Endothelial cell of umbilical vein (primary cell): Measurements from ENCODE around the gene NR3C2. TPM values are rescaled to one million over a fixed set of nuclear protein-coding genes. Genes with fewer than 3 reads are reported as not detected.

ENCODE experiments used
- BruUV-seq: library from RNA; stranded (reverse); fragments of 400-500 nt; replicated peaks from 2 replicates; lab custom pipeline; 2021; lab: Mats Ljungman, UMichigan
- CTCF ChIA-PET: fragments of 300-600, 350-600 bp; sonication (Branson Sonifier 250); formaldehyde crosslinking; loops from one replicate; lab custom pipeline; 2021; ENCODE audit warnings: antibody characterized with exemption, inconsistent platforms; lab: Charles Lee
- POLR2A ChIA-PET: fragments of 300-600, 350-600 bp; sonication (Branson Sonifier 250); formaldehyde crosslinking; loops from one replicate; lab custom pipeline; 2021; ENCODE audit warnings: antibody characterized with exemption, inconsistent platforms; lab: Charles Lee
- DNase-seq: peaks from one replicate; pipeline ENCODE4 v3.0.0-alpha.2; 2011; ENCODE audit warnings: low read depth, low spot score
- FAIRE-seq: peaks from 2 replicates; lab custom pipeline; 2011; peaks lifted over from hg19 to GRCh38; lab: Jason Lieb, UNC
- H2AFZ ChIP-seq: 2 replicates; pipeline ENCODE4 v1.6.0; 2012; ENCODE audit warnings: low read depth, low read length, control low read depth, inconsistent platforms
- H3K27ac ChIP-seq: 2 replicates; pipeline ENCODE4 v1.5.1; 2011; ENCODE audit warnings: low read depth, mild to moderate bottlenecking, control low read depth, low read length, moderate library complexity; ENCODE audit not compliant: insufficient read depth
- H3K27me3 ChIP-seq, 2 experiments: 2 replicates each; pipeline versions ENCODE4 v1.6.0 to v1.6.1; 2011; ENCODE audit warnings: low read length in 2 of 2, mixed read lengths in 1 of 2; ENCODE audit not compliant: control insufficient read depth in 2 of 2, insufficient read depth in 2 of 2
- H3K36me3 ChIP-seq, 2 experiments: 2 replicates in 1 of 2; 3 replicates in 1 of 2; pipeline ENCODE4 v1.5.1; 2011; ENCODE audit warnings: low read length in 2 of 2, mild to moderate bottlenecking in 1 of 2, moderate library complexity in 1 of 2; ENCODE audit not compliant: control insufficient read depth in 2 of 2, insufficient read depth in 2 of 2; ENCODE audit errors: extremely low read depth in 1 of 2
- H3K4me1 ChIP-seq: 3 replicates; pipeline ENCODE4 v1.5.1; 2011; ENCODE audit warnings: mild to moderate bottlenecking, low read length; ENCODE audit not compliant: control insufficient read depth, insufficient read depth; ENCODE audit errors: extremely low read depth
- H3K4me2 ChIP-seq: 2 replicates; pipeline ENCODE4 v1.6.1; 2011; ENCODE audit warnings: low read length, control low read depth, mixed read lengths; ENCODE audit not compliant: insufficient read depth
- H3K4me3 ChIP-seq, 3 experiments: fragments of 200-600 bp in 1 of 3; sonication (generic), shearing (Covaris generic) in 1 of 3; replicated peaks in 1 of 3; 2 replicates each; pipeline ENCODE4 v1.5.1; 2011 to 2016; ENCODE audit warnings: control low read depth in 3 of 3, low read length in 3 of 3, mild to moderate bottlenecking in 2 of 3, inconsistent platforms in 1 of 3, low read depth in 1 of 3, moderate library complexity in 1 of 3; ENCODE audit not compliant: insufficient read depth in 1 of 3
- H3K79me2 ChIP-seq: 2 replicates; pipeline ENCODE4 v1.6.0; 2012; ENCODE audit warnings: low read length, inconsistent platforms; ENCODE audit not compliant: control insufficient read depth, insufficient read depth
- H3K9ac ChIP-seq: replicated peaks from 2 replicates; pipeline ENCODE3; 2011; ENCODE audit warnings: low read length, control low read depth; ENCODE audit not compliant: insufficient read depth; ENCODE audit errors: extremely low read depth
- H3K9me1 ChIP-seq: replicated peaks from 3 replicates; pipeline ENCODE4 v1.6.0; 2011; ENCODE audit warnings: mild to moderate bottlenecking, low read length; ENCODE audit not compliant: control insufficient read depth, insufficient read depth; ENCODE audit errors: extremely low read depth
- H3K9me3 ChIP-seq: replicated peaks from 2 replicates; pipeline ENCODE4 v1.5.1; 2012; ENCODE audit warnings: low read length, inconsistent platforms; ENCODE audit not compliant: control insufficient read depth, insufficient read depth
- H4K20me1 ChIP-seq: replicated peaks from 2 replicates; pipeline ENCODE3; 2011; ENCODE audit warnings: mild to moderate bottlenecking, low read length; ENCODE audit not compliant: control insufficient read depth, insufficient read depth; ENCODE audit errors: extremely low read depth
- EZH2 ChIP-seq: IDR thresholded peaks from 2 replicates; pipeline ENCODE4 v1.6.1; 2012; ENCODE audit warnings: borderline replicate concordance, low read depth, mild to moderate bottlenecking, moderate library complexity, low read length, inconsistent platforms; ENCODE audit not compliant: severe bottlenecking
- FOS ChIP-seq: IDR thresholded peaks from 2 replicates; pipeline ENCODE4 v1.6.1; 2011; ENCODE audit warnings: mild to moderate bottlenecking, low read length, moderate library complexity, borderline replicate concordance; ENCODE audit not compliant: insufficient read depth
- GATA2 ChIP-seq: IDR thresholded peaks from 2 replicates; pipeline ENCODE4 v1.7.0; 2011; ENCODE audit warnings: low read depth, mild to moderate bottlenecking, moderate library complexity, mixed read lengths, low read length; ENCODE audit not compliant: insufficient read length, insufficient read depth
- JUN ChIP-seq: IDR thresholded peaks from 2 replicates; pipeline ENCODE4 v1.6.1; 2011; ENCODE audit warnings: borderline replicate concordance, low read depth; ENCODE audit not compliant: insufficient read length, insufficient read depth
- MAX ChIP-seq: IDR thresholded peaks from 2 replicates; pipeline ENCODE4 v1.6.1; 2011; ENCODE audit not compliant: insufficient read depth, insufficient read length
- MYC ChIP-seq: IDR thresholded peaks from one replicate; pipeline ENCODE4 v1.6.1; 2011; ENCODE audit warnings: mild to moderate bottlenecking, low read depth, low read length
- POLR2A ChIP-seq: IDR thresholded peaks from 2 replicates; pipeline ENCODE4 v1.6.1; 2012; ENCODE audit warnings: low read depth, mild to moderate bottlenecking, control low read depth, low read length
- POLR2AphosphoS5 ChIP-seq: IDR thresholded peaks from 2 replicates; pipeline ENCODE4 v1.6.1; 2012; ENCODE audit warnings: low read depth, mild to moderate bottlenecking, control low read depth, low read length, moderate library complexity; ENCODE audit not compliant: insufficient read depth
- dilution Hi-C: fragments of 300-500 bp; cut with MboI; formaldehyde crosslinking; loops from one replicate; pipeline ENCODE4 v1.15.0; 2019; ENCODE audit warnings: low sequenced_read_pairs; ENCODE audit not compliant: extremely low pct_ligation_motif_present
- intact Hi-C: fragments of 100-400 bp; cut with micrococcal nuclease; formaldehyde crosslinking; loops from one replicate; pipeline ENCODE4 v1.10.0; 2022
- polyA plus RNA-seq, 4 experiments: library from polyadenylated mRNA; depleted of rRNA in 3 of 4; stranded (reverse) in 3 of 4; unstranded in 1 of 4; fragments of >200 nt; gene quantifications; 2 replicates each; pipeline versions ENCODE4 v1.2.1 to v1.2.3, GENCODE V29; 2011 to 2012; ENCODE audit warnings: missing spikeins in 1 of 4
- total RNA-seq: library from RNA; stranded (reverse); gene quantifications from 2 replicates; pipeline ENCODE4 v1.2.3, GENCODE V29; 2021
- TF ChIP-seq, protein P1 (sequence below), 2 donors: IDR thresholded peaks; 1 replicate in 1 of 2; 2 replicates in 1 of 2; pipeline ENCODE4 v1.5.1; 2011; ENCODE audit warnings: low read length in 2 of 2, mild to moderate bottlenecking in 2 of 2, moderate library complexity in 2 of 2, control low read depth in 1 of 2, inconsistent platforms in 1 of 2, low read depth in 1 of 2; ENCODE audit not compliant: insufficient read depth in 1 of 2; ENCODE audit errors: extremely low read depth in 1 of 2

NR3C2 gene
- total and polyA plus RNA-seq, 2 donors (not counting 3 experiments of a cell fraction or from before 2014, with no cell fraction given) = 4.8 to 16.4 TPM

GRCh38 chr4:148265627-148266026 lies 176.6 kb downstream of the NR3C2 start:
- H3K4me3 ChIP-seq = no peak overlapping the region
- dilution Hi-C loops (no loop called here), intact Hi-C loops (no loop called here)
- no peak for TF ChIP-seq POLR2A
- TF ChIP-seq JUN = no peak
- no peak for TF ChIP-seq GATA2
- TF ChIP-seq MYC = no peak
- no peak for TF ChIP-seq EZH2
- TF ChIP-seq, protein P1, sequence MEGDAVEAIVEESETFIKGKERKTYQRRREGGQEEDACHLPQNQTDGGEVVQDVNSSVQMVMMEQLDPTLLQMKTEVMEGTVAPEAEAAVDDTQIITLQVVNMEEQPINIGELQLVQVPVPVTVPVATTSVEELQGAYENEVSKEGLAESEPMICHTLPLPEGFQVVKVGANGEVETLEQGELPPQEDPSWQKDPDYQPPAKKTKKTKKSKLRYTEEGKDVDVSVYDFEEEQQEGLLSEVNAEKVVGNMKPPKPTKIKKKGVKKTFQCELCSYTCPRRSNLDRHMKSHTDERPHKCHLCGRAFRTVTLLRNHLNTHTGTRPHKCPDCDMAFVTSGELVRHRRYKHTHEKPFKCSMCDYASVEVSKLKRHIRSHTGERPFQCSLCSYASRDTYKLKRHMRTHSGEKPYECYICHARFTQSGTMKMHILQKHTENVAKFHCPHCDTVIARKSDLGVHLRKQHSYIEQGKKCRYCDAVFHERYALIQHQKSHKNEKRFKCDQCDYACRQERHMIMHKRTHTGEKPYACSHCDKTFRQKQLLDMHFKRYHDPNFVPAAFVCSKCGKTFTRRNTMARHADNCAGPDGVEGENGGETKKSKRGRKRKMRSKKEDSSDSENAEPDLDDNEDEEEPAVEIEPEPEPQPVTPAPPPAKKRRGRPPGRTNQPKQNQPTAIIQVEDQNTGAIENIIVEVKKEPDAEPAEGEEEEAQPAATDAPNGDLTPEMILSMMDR (IDR thresholded peaks at IDR 0.05; ENCODE audit: extremely low read depth in 1 of 2, insufficient read depth in 1 of 2, low read depth in 1 of 2, low read length in 2 of 2) = no peak
- no peak for TF ChIP-seq POLR2AphosphoS5
- no peak for TF ChIP-seq MAX
- no peak for TF ChIP-seq FOS
- FAIRE-seq (no peak), DNase-seq (no peak)
- H3K9me3 ChIP-seq = no peaks in the 10 kb centered on the region
- no peak overlapping the region for H3K27ac ChIP-seq
- no peaks in the 10 kb centered on the region for H4K20me1 ChIP-seq
- H3K4me2 ChIP-seq = no peak overlapping the region
- H3K9me1 ChIP-seq = no peaks in the 10 kb centered on the region
- no peaks in the 10 kb centered on the region for H3K36me3 ChIP-seq
- CTCF ChIA-PET = interaction anchor here (0.7 to 1.8 kb wide), 4 partner anchors 8 to 176 kb away, joined by 3 read pairs; no protein-coding TSS in a partner anchor
- H2AFZ ChIP-seq = no peak overlapping the region
- no TSS peak for BruUV-seq
- POLR2A ChIA-PET = no interaction called here
- no peak overlapping the region for H3K9ac ChIP-seq
- H3K79me2 ChIP-seq = no peaks in the 10 kb centered on the region
- no peaks in the 10 kb centered on the region for H3K27me3 ChIP-seq
- peaks cover 6% of the 10 kb centered on the region for H3K4me1 ChIP-seq
